NCI-H345 treated with DMSO at 0.1 percent for 48 hours (cell line): Measurements from ENCODE around the gene COL19A1.

Experiments used
- DNase-seq: peaks from one replicate; lab custom pipeline; 2025; ENCODE audit not compliant: unreplicated experiment; lab: John Stamatoyannopoulos, UW

The COL19A1 gene

GRCh38 chr6:70163795-70164194 is 297.4 kb downstream of the COL19A1 start:
- no peak for DNase-seq

GRCh38 chr6:70164556-70164955 is 298.2 kb downstream of the COL19A1 start:
- no peak for DNase-seq

DNA sequence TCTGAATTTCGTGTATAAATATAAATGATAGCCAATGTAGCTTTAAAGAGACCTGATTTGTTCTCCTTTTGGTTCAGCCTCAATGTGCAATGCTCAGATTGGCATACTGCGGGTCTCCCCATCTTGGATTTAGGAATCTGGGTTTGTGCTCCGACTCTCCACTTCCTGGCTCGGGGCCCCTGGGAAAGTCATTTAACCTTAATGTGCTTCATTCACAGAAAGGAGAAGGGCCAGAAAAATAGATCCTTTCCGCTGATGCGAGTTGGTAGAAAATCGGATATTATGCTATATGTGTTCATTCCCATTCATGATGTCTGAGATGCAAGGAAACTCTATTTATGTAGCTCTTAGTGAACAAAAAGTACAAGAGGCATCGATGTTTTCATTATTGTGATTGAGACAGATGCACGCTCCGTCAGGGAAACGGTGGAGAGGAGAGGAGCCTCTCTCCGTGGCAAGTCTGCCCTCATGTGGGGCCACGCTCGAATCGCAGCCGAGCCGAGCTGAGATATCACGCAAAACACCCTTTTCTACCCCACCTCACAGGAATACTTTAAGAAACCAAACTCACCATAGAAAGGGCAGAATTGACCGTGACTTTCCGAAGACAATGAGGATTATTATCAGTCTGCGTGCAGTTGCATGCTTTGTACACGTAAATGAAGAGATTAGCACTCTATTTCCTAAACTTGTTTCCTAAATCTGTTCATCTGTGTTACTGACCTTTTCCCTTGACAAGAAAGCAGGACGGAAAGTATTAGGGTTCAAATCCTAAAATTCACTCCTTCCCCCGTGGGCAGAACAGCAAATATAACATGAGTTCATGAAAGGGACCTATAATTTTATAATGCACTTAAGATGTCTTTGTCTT is 300.0 kb downstream of the COL19A1 start:
- DNase-seq = peak; percentile 64

DNA sequence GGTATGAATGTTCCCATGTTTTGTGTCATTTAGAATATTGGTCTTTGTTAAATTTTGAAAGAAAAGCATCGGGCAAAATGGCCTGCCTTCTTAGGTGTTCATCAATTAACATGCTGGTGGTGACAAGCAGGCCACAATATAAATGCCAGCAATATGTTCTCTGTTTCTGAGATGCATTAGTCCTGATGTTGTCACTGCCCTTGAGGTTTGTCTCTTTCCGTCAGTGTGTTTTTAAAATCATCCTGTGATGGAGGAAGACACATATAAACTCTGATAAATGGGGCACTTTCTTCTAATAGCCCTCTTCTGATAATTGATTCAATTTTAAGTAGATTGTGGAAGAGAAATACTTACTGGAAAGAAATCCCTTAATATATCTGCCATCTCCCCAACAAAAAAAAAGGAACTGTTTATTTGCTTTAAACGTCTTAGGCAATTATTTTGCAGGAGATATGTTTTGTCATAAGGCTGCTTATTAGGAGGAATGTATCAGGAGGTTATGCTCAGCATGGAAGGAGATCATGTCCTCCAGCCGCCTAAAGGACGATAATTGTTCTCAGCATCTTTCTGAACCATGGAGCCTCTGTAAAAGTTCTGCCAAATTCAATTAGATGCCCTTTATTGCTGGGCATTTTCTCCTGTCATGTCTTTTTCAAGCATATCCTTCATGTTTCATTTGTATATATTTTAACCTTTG is 302.5 kb downstream of the COL19A1 start:
- DNase-seq = no peak

DNA sequence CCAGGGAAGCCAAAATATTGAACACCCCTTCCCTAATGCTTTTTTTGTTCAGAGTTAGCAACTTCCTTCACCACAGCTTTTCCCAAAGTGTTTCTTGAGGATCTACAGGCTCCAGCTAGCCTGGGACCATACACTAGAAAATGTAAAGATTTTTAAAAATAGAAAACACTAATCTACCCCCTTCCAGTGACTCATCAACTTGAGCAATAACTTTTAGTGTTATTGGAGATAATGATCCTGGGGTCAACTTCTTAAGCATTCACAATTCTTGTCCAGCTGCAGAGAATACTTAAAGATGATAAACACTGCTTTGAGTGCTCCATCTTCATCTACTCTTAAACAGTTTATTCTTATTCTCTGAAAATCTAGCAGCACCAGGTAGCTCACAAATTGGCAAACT is 304.9 kb downstream of the COL19A1 start:
- DNase-seq = no peak

DNA sequence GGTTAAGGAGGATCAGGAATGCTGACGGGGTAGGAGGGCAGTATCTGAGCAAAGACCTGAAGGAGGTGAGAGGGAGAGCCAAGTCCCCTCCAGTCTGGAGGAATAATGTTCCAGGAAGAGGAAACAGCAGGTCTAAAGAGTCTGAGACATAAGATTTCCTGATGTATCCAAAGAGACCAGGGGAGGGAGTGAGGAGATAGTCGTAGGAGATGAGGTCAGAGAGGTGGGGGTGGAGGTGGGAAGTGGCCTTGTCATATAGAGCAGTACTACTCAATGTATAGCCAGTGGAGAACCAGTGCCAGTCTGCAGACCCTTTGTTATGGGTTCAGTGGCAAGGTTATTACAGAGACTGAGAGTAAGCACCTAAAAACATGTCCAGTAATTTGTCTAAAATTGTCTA is 305.9 kb downstream of the COL19A1 start:
- no peak for DNase-seq

GRCh38 chr6:70175770-70176169 is 309.4 kb downstream of the COL19A1 start:
- DNase-seq = no peak

DNA sequence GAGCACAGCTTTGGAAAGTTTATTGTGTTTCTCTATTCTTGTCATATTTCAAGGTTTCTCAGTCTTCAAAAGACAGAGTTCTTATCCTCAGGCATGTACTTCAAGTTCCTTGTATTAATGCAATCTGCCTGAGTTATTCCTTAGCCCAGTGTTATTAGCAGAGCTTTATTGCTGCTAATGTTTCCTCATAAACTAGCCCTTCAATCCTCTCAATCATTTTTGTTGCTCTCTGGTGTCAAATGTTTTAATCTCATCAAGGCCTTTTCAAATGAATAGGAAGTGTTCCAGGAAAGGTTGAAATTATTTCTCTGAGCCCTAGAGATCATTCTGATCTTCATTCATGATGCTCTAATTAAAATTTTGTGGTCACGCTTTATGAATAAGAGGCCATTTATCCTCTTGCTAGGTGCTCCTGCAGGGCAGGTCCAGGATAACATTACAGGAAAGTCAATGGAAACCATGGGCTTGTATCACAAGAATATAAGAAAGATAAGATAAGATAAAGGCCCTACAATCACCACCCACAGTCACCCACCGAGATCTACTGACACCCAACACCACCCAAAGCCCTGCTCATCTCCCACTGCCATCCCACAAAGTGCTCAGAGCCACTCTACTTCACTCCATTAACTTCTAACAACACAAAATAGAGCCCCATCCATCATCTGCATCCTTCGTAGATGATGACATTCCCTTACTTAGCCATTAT is 310.6 kb downstream of the COL19A1 start:
- no peak for DNase-seq

DNA sequence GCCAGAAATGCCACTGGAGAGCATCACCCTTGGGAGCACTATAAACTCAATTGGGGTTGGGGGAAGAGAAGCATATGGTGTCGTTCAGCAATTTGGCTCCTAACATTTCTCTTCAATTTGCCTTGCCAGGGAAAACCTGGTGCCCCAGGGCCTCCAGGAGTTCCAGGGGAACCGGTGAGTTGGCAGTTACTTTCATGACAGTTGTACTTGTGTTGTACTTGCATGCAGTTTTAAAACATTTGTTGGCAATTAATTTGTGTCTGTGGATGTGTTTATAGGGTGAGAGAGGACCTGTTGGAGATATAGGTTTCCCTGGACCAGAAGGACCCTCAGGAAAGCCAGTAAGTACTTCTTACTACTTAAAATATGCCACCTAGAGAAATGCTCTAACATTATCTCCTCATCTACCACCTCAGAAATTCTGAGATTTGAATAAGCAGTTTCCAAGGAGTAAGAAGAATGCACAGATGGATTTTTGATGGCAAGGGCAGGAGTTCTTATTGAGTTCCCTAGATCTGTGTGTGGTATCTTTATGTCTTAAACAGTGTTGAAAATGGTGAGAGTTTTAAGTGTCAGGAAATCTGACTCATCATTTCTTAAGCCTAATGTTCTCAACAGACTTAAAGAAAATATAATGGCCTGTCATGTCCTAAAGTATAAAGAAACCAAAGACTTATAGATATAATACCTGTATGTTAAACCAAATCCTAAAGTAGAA is 314.0 kb downstream of the COL19A1 start:
- DNase-seq = no peak

DNA sequence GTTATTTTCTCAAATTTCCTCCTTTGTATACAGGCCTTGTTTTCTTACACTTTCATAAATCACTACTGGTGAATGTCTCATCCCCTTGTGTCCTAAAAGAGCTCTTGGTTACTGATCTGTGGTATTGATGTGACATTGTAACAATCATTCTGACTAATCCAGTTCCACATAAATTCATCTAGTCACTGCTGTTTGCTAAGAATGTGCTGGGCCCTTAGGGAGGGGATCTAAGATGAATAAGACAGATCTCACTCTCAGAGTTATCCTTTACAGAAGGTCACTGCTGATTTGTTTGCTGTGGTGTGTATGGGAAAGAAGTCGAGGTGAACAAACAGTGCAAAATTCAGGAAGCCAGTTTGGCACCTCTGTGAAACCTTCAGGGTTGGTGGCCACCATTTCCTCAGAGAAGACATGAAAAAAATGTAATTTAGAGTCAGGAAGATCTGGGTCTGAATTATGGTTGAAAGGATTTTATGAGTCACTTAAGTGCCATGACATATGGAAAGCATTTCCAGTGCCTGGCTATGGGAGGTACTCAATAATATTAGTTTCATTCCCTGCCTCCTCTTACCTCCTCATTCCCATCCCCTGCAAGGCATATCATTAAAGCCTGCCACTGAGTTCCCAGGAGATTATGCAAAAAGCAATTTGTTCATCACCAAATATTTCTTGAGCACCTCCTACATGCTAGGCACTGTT is 314.7 kb downstream of the COL19A1 start:
- no peak for DNase-seq

DNA sequence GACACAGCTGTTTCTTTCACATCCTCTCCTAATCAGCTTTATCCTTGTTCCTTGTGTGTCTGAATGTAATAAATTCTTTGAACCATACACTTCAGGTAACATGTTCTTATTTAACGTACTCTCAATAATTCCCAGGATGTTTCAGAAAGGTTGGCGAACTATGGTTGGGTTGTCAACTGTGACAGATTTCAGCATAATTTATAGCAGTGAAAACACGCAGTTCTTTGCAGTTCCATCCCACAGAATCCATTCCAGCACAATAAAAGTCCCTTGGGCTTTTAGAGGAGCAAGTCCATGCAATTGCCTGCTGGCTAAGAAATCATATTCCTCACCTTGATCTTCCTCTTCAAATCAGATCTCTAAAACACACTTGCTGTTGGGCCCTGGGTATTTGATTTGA is 317.2 kb downstream of the COL19A1 start:
- no peak for DNase-seq

DNA sequence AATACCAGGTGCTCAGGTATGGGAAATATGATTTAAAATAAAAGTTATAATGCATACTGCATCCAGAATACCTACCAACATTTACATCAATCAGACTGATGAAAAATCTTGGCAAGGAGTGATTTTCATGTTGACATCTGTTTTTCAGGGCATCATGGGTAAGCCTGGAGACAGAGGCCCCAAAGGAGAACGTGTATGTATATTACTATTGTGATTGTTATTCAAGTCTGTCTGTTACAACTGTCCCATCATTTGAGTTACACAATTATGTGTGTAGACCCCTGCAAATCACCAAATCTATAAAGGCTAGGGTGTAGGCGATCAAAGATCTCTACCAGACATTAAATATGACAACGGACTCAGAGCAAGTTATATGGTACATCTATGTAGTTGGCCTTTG is 318.4 kb downstream of the COL19A1 start:
- no peak for DNase-seq

DNA sequence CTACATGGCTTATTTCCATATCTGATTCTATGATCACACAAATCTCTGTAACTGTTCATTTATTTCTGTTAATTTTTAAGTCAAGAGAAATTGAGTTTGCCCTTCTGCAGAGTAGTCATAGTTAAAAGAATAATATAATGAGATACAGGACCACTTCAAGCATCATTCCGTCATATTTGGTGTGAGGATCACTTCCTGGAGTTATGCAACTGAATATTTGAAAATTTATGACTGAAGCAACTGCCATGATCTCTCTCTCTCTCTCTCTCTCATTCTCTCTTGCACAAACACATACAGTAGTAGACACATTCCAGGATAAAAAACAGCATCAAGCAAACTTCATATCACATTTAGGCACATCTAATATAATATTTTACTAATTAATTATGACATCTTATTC is 320.1 kb downstream of the COL19A1 start:
- no peak for DNase-seq

DNA sequence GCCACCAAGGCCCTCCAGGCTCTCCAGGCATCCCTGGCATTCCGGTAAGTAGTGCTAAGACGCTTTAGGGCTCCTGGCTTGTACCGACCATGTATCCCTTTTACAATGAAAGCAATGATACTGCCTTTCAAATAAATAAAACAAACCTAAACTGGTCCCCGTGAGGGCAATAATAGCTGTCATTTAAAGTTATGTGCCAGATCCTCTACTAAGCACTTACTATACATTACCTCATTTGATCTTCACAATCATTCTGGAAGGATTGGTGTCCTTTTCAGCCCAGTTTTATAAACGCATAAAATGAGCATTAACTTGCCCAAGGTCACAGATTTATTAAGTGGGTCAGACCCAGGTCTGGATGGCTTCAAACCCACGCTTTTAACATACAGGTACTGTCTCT is 321.8 kb downstream of the COL19A1 start:
- no peak for DNase-seq

DNA sequence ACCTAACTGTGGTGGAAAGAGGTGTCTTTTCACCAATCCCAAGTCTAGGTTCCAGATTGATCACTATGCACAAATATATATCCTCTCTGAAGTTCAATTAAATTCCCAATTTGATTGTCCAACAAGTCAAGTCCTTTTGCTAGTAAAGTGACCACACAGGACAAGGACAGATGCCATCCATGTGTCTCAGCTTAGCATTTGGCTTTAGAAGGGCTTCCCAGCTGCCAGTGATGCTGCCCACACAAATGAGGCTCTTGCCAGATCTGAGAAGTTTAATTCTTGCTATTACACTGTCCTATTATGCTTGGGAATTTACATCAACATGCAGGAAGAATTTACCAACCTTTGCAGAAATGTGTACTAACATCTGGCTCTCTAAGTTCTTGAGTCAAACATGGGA is 328.1 kb downstream of the COL19A1 start:
- DNase-seq = no peak

GRCh38 chr6:70196531-70196930 is 330.2 kb downstream of the COL19A1 start:
- no peak for DNase-seq

DNA sequence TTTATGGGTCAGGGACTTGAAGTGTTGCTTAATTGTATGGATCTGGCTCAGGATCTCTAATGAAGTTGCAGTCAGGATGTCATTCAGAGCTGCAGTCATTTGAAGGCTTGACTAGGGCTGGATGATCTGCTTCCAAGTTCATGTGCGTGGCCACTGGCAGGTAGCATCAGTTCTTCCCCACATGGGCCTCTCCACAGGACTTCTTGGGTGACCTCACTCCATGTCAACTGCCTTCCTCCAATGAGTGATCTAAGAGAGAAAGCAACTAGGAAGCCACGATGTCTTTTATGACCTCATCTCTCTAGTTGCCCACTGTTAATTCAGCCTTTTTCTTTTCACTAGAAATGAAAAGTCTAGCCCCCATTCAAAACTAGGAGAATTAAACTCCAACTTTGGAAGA is 332.4 kb downstream of the COL19A1 start:
- no peak for DNase-seq

- DNase-seq = no peak
Measured at GRCh38 chr6:70208235-70208790, 342.0 kb downstream of the COL19A1 start.

- no peak for DNase-seq
Measured at GRCh38 chr6:70210462-70210861, 344.1 kb downstream of the COL19A1 start.

DNA sequence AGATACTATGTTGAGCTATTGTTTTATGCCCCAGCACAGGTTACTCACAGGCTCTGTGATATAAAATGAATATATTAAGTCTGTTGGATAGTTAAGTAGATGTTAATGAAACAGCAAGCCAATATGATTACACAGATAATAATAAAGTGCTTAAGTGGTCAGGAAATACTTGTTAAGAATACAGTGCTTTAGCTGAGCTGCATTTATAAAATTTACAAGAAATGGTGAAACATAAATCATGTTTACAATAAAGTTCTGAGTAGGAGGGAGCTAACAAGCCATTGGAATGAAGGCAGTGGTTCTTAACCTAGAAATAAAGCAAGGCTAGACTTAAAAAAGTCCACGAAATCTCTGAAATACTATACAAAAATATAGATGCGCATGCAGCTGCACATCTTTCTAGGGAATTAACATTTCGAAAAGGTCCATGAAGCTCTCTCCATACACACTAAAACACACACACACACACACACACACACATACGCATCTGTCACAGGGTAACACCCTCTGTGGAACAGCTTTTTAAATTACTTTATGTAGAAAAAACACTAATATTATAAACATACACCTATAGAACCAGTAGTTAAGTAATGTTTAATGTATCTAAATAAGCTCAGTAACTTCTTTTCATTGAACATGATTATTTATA is 349.2 kb downstream of the COL19A1 start:
- no peak for DNase-seq
